HepG2 (cell line): ENCODE results near the gene ALX4. TPM values are rescaled to one million over a fixed set of nuclear protein-coding genes. Genes with fewer than 3 reads are reported as not detected.

Experiments
- ATAC-seq: fragments of 200-7000 bp; cut with Tn5 transposase; 3 replicates; pipeline ENCODE4 v1.9.1; 2020; ENCODE audit warnings: mild to moderate bottlenecking, moderate library complexity
- BruUV-seq: library from RNA; stranded (reverse); fragments of 400-500 nt; replicated peaks from 2 replicates; lab custom pipeline; 2021; lab: Mats Ljungman, UMichigan
- CTCF ChIA-PET: fragments of 300-600 bp; formaldehyde crosslinking; extraction: SDS; loops from one replicate; lab custom pipeline; 2021; ENCODE audit warnings: low total read pairs, inconsistent platforms, low intra/inter-chr PET ratio; lab: Yijun Ruan, JAX
- POLR2A ChIA-PET: fragments of 350-600 bp; sonication (Branson Sonifier 250); formaldehyde crosslinking; loops from one replicate; lab custom pipeline; 2020; ENCODE audit warnings: antibody characterized with exemption, inconsistent platforms; lab: Yijun Ruan, JAX
- DNase-seq: peaks from one replicate; pipeline ENCODE4 v3.0.0-alpha.2; 2015; ENCODE audit warnings: low spot score
- FAIRE-seq: peaks from 3 replicates; lab custom pipeline; 2011; peaks lifted over from hg19 to GRCh38; lab: Jason Lieb, UNC
- H2AFZ ChIP-seq: one replicate; pipeline ENCODE4 v1.6.1; 2011; ENCODE audit warnings: low read length, inconsistent platforms
- H3K27ac ChIP-seq: fragments of 300-600 bp; 3 replicates; pipeline ENCODE4 v1.8.0; 2011; ENCODE audit warnings: mixed run types, mild to moderate bottlenecking, mixed read lengths, low read length, inconsistent platforms; ENCODE audit not compliant: insufficient read depth; ENCODE audit errors: extremely low read length
- H3K27me3 ChIP-seq, 2 experiments: fragments of 200-600 bp in 1 of 2; 2 replicates in 1 of 2; 3 replicates in 1 of 2; pipeline versions ENCODE4 v1.6.0 to v1.8.0; 2011; ENCODE audit warnings: low read length in 2 of 2, mild to moderate bottlenecking in 2 of 2, moderate library complexity in 2 of 2, inconsistent platforms in 1 of 2; ENCODE audit not compliant: insufficient read depth in 2 of 2, control insufficient read depth in 1 of 2
- H3K36me3 ChIP-seq, 2 experiments: fragments of 200-600 bp in 1 of 2; replicated peaks in 1 of 2; 2 replicates in 1 of 2; 3 replicates in 1 of 2; pipeline versions ENCODE4 v1.5.1 to v1.8.0; 2011; ENCODE audit warnings: low read length in 2 of 2, inconsistent platforms in 1 of 2; ENCODE audit not compliant: insufficient read depth in 2 of 2, control insufficient read depth in 1 of 2
- H3K4me1 ChIP-seq: 2 replicates; pipeline ENCODE4 v1.5.1; 2012; ENCODE audit warnings: low read length, inconsistent platforms; ENCODE audit not compliant: insufficient read depth
- H3K4me2 ChIP-seq: 2 replicates; pipeline ENCODE4 v1.6.0; 2011; ENCODE audit warnings: low read depth, low read length, inconsistent platforms
- H3K4me3 ChIP-seq, 3 experiments: fragments of 200-600 bp in 1 of 3; sonication (generic), shearing (Covaris generic) in 1 of 3; replicated peaks in 1 of 3; 2 replicates each; pipeline ENCODE4 v1.5.1; 2011 to 2016; ENCODE audit warnings: low read length in 3 of 3, inconsistent platforms in 2 of 3, low read depth in 2 of 3, mild to moderate bottlenecking in 2 of 3, control low read depth in 1 of 3, mixed read lengths in 1 of 3; ENCODE audit not compliant: insufficient read depth in 1 of 3
- H3K79me2 ChIP-seq: one replicate; pipeline ENCODE4 v1.6.1; 2011; ENCODE audit warnings: low read length, inconsistent platforms; ENCODE audit not compliant: insufficient read depth
- H3K9ac ChIP-seq: 2 replicates; pipeline ENCODE4 v1.6.0; 2011; ENCODE audit warnings: mild to moderate bottlenecking, low read depth, low read length, inconsistent platforms; ENCODE audit not compliant: insufficient read depth
- H3K9me3 ChIP-seq: 2 replicates; pipeline ENCODE4 v1.5.1; 2012; ENCODE audit warnings: mild to moderate bottlenecking, low read length
- H4K20me1 ChIP-seq: 2 replicates; pipeline ENCODE4 v1.6.0; 2011; ENCODE audit warnings: inconsistent platforms, mild to moderate bottlenecking, low read length, moderate library complexity; ENCODE audit not compliant: insufficient read depth
- LBX2 ChIP-seq: sonication (generic); formaldehyde crosslinking; IDR thresholded peaks from 2 replicates; pipeline ENCODE4 v1.5.0; 2020; ENCODE audit warnings: missing genetic modification reagents, mild to moderate bottlenecking, borderline replicate concordance
- NKX3-1 ChIP-seq: sonication (generic); formaldehyde crosslinking; IDR thresholded peaks from 2 replicates; pipeline ENCODE4 v1.5.0; 2020; ENCODE audit warnings: missing genetic modification reagents
- PRDM15 ChIP-seq: sonication (generic); formaldehyde crosslinking; IDR thresholded peaks from 2 replicates; pipeline ENCODE4 v1.4.0; 2020; ENCODE audit warnings: missing genetic modification reagents
- TEAD2 ChIP-seq: sonication (generic); formaldehyde crosslinking; IDR thresholded peaks from 2 replicates; pipeline ENCODE4 v1.9.0; 2021; ENCODE audit warnings: missing genetic modification reagents
- THAP8 ChIP-seq: sonication (generic); formaldehyde crosslinking; IDR thresholded peaks from 2 replicates; pipeline ENCODE4 v1.5.1; 2020; ENCODE audit warnings: missing genetic modification reagents, mild to moderate bottlenecking, borderline replicate concordance
- ZC3H13 ChIP-seq: sonication (generic); formaldehyde crosslinking; IDR thresholded peaks from 2 replicates; pipeline ENCODE4 v1.8.1; 2023; ENCODE audit warnings: mild to moderate bottlenecking, missing genetic modification reagents, moderate library complexity
- WGBS: methylation state at CpG from one replicate; pipeline ENCODE4 v1.1.6; 2017; ENCODE audit warnings: low lambda C conversion rate; 5-methylcytosine and 5-hydroxymethylcytosine counted together
- in situ Hi-C: cut with HindIII; loops from 2 replicates; pipeline ENCODE4 v1.10.0; 2017; ENCODE audit warnings: low pct_unique_long_range_greater_than_20kb; ENCODE audit not compliant: extremely low pct_ligation_motif_present
- intact Hi-C: fragments of 100-400 bp; cut with micrococcal nuclease; formaldehyde crosslinking; loops from one replicate; pipeline ENCODE4 v1.10.0; 2022; ENCODE audit not compliant: unreplicated experiment
- polyA plus RNA-seq, 8 experiments: library from polyadenylated mRNA; depleted of rRNA in 3 of 8; stranded (reverse) in 7 of 8; unstranded in 1 of 8; fragments of >200 nt; fragmentation: Illumina TruSeq in 4 of 8; extraction: Trizol in 4 of 8; gene quantifications; 2 replicates each; pipeline versions ENCODE4 v1.2.1 to v1.2.3, GENCODE V29; 2011 to 2016; ENCODE audit warnings: low read depth in 4 of 8, missing spikeins in 1 of 8, mixed read lengths in 1 of 8; ENCODE audit not compliant: insufficient read depth in 1 of 8
- total RNA-seq, 5 experiments: library from RNA; depleted of rRNA; stranded (reverse); fragments of >200 nt; fragmentation: Illumina TruSeq; extraction: Trizol; gene quantifications; 2 replicates each; pipeline ENCODE4 v1.2.3, GENCODE V29; 2016; ENCODE audit warnings: low read depth in 1 of 5

Gene ALX4
- total and polyA plus RNA-seq, 2 of the 13 experiments (the other 11 are each of a cell fraction or from before 2014, with no cell fraction given), result not detected

- H3K36me3 ChIP-seq, result no peaks in the 10 kb centered on the region
- 7% methylated on average over 3 of the region's 3 CpGs for WGBS
- no peak for FAIRE-seq
- H3K9ac ChIP-seq, result no peak overlapping the region
- H2AFZ ChIP-seq, result no peak overlapping the region
- no peak for ATAC-seq
- in situ Hi-C loops (no loop called here), intact Hi-C loops (no loop called here)
- CTCF ChIA-PET, result no interaction called here
- no peak overlapping the region for H3K27ac ChIP-seq
- POLR2A ChIA-PET, result no interaction called here
- H3K4me3 ChIP-seq, result no peak overlapping the region
- H3K4me1 ChIP-seq, result no peaks in the 10 kb centered on the region
- peaks cover 0 to 19% of the 10 kb centered on the region in 2 experiments; a peak in 2 of 5 replicates for H3K27me3 ChIP-seq
- DNase-seq, result no peak
- BruUV-seq, result no TSS peak
- TF ChIP-seq TEAD2 (no peak), NKX3-1 (CRISPR knock-in tag) (no peak), PRDM15 (CRISPR knock-in tag) (no peak), THAP8 (CRISPR knock-in tag) (no peak), LBX2 (CRISPR knock-in tag) (no peak), ZC3H13 (CRISPR knock-in tag) (no peak)
- no peaks in the 10 kb centered on the region for H3K9me3 ChIP-seq
- no peak overlapping the region for H3K4me2 ChIP-seq
- H4K20me1 ChIP-seq, result no peaks in the 10 kb centered on the region
- H3K79me2 ChIP-seq, result no peaks in the 10 kb centered on the region
Observed at GRCh38 chr11:44345781-44346180, 35.8 kb upstream of the ALX4 start.
